Cardiac muscle cell (in vitro differentiated cells and primary cell): Measurements from ENCODE around the gene SIX3. TPM values are rescaled to one million over a fixed set of nuclear protein-coding genes. Genes with fewer than 3 reads are reported as not detected.

Experiments
- DNase-seq, 2 donors: peaks; one replicate each; pipeline versions ENCODE4 v3.0.0 to v3.0.0-alpha.2; 2010 to 2017; ENCODE audit warnings: low read depth in 1 of 2, low spot score in 1 of 2
- H3K27ac ChIP-seq: fragments of 200-600 bp; sonication (generic); 2 replicates; pipeline ENCODE4 v1.5.1; 2016
- H3K27me3 ChIP-seq: fragments of 200-600 bp; sonication (generic); 2 replicates; pipeline ENCODE4 v1.6.0; 2016; ENCODE audit warnings: control low read depth
- H3K36me3 ChIP-seq: fragments of 200-600 bp; sonication (generic); 2 replicates; pipeline ENCODE4 v1.5.1; 2016; ENCODE audit warnings: control low read depth
- H3K4me1 ChIP-seq: fragments of 200-600 bp; sonication (generic); 2 replicates; pipeline ENCODE4 v1.8.1; 2017; ENCODE audit warnings: low read depth, mild to moderate bottlenecking, mixed run types
- H3K4me3 ChIP-seq: fragments of 200-600 bp; sonication (generic); 2 replicates; pipeline ENCODE4 v1.5.1; 2016; ENCODE audit warnings: mild to moderate bottlenecking
- H3K9me3 ChIP-seq: fragments of 200-600 bp; sonication (generic); 2 replicates; pipeline ENCODE4 v1.5.1; 2017; ENCODE audit warnings: low read depth, mild to moderate bottlenecking, control low read depth
- polyA plus RNA-seq: library from polyadenylated mRNA; unstranded; fragments of >200 nt; fragmentation: Nextera tagmentation; extraction: Ambion mirVana; gene quantifications from 2 replicates; pipeline ENCODE4 v1.2.1, GENCODE V29; 2016
- total RNA-seq: library from RNA; depleted of rRNA; stranded (reverse); fragments of >200 nt; gene quantifications from 2 replicates; pipeline ENCODE4 v1.2.3, GENCODE V29; 2016
- TF ChIP-seq, protein P1 (sequence below): IDR thresholded peaks from 2 replicates; pipeline ENCODE4 v1.5.1; 2012; ENCODE audit warnings: low read depth, mild to moderate bottlenecking, low read length

SIX3 gene
- total and polyA plus RNA-seq, 2 experiments from 2014 or later, result not detected

GRCh38 chr2:44945676-44946371 is 4.3 kb downstream of the SIX3 start:
- Histone ChIP-seq H3K4me1 (peaks cover 6% of the 10 kb centered on the region), H3K4me3 (no peak overlapping the region)

GRCh38 chr2:44946372-44947027 is 5.0 kb downstream of the SIX3 start:
- TF ChIP-seq, protein P1, sequence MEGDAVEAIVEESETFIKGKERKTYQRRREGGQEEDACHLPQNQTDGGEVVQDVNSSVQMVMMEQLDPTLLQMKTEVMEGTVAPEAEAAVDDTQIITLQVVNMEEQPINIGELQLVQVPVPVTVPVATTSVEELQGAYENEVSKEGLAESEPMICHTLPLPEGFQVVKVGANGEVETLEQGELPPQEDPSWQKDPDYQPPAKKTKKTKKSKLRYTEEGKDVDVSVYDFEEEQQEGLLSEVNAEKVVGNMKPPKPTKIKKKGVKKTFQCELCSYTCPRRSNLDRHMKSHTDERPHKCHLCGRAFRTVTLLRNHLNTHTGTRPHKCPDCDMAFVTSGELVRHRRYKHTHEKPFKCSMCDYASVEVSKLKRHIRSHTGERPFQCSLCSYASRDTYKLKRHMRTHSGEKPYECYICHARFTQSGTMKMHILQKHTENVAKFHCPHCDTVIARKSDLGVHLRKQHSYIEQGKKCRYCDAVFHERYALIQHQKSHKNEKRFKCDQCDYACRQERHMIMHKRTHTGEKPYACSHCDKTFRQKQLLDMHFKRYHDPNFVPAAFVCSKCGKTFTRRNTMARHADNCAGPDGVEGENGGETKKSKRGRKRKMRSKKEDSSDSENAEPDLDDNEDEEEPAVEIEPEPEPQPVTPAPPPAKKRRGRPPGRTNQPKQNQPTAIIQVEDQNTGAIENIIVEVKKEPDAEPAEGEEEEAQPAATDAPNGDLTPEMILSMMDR, result no peak
- peaks cover 100% of the 10 kb centered on the region for H3K27me3 ChIP-seq
- no peak for DNase-seq
- H3K36me3 ChIP-seq, result no peaks in the 10 kb centered on the region
- no peak overlapping the region for H3K4me3 ChIP-seq
- H3K4me1 ChIP-seq, result peaks cover 6% of the 10 kb centered on the region
- H3K9me3 ChIP-seq, result no peaks in the 10 kb centered on the region
- no peak overlapping the region for H3K27ac ChIP-seq

More at GRCh38 chr2:44945676-44946371, 4.3 kb downstream of the SIX3 start:
- Histone ChIP-seq H3K27ac (no peak overlapping the region), H3K36me3 (no peaks in the 10 kb centered on the region), H3K27me3 (peaks cover 100% of the 10 kb centered on the region), H3K9me3 (no peaks in the 10 kb centered on the region)
- DNase-seq, result no peak
- TF ChIP-seq, protein P1, result no peak

DNA sequence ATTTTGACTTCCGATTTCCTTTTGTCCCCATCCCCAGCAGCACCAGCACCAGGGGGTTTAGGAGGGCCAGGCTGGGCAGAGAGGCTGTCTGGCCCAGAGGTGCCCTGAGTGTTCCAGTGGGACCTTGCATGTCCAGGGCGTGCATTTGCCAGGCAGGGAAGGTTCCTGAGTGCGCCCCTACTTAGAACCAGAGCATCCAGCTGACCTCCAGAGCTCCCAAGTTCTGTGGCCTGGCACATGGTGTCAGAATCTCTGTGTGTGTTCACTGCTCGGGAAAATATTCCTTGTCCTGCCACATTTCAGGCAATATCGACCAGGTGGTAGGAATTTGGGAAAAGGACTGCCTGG is 5.5 kb downstream of the SIX3 start:
- H3K4me3 ChIP-seq, result no peak overlapping the region
- no peaks in the 10 kb centered on the region for H3K9me3 ChIP-seq
- TF ChIP-seq, protein P1, result no peak
- peaks cover 6% of the 10 kb centered on the region for H3K4me1 ChIP-seq
- peaks cover 100% of the 10 kb centered on the region for H3K27me3 ChIP-seq
- no peaks in the 10 kb centered on the region for H3K36me3 ChIP-seq
- no peak for DNase-seq
- no peak overlapping the region for H3K27ac ChIP-seq

GRCh38 chr2:44948565-44949328 is 7.2 kb downstream of the SIX3 start:
- Histone ChIP-seq H3K4me1 (peaks cover 3% of the 10 kb centered on the region), H3K36me3 (no peaks in the 10 kb centered on the region), H3K27me3 (peaks cover 100% of the 10 kb centered on the region), H3K4me3 (no peak overlapping the region), H3K27ac (no peak overlapping the region), H3K9me3 (no peaks in the 10 kb centered on the region)
- TF ChIP-seq, protein P1, result no peak
- DNase-seq, result no peak

- peaks cover 100% of the 10 kb centered on the region for H3K27me3 ChIP-seq
- no peaks in the 10 kb centered on the region for H3K9me3 ChIP-seq
- peak overlapping the region; percentile 23 for H3K4me3 ChIP-seq
- TF ChIP-seq, protein P1, result no peak
- DNase-seq, result peak; percentile 52 to 82
- no peak overlapping the region for H3K27ac ChIP-seq
- no peaks in the 10 kb centered on the region for H3K36me3 ChIP-seq
- H3K4me1 ChIP-seq, result peaks cover 3% of the 10 kb centered on the region
These were observed 8.0 kb downstream of the SIX3 start for GRCh38 chr2:44949329-44950151.
